ENCODE data around the gene COMMD2. TPM values are rescaled to one million over a fixed set of nuclear protein-coding genes. Genes with fewer than 3 reads are reported as not detected.
A peak's percentile ranks its signal among the peaks of the same experiment; 100 is the strongest.

COMMD2 gene
- total and polyA plus RNA-seq, 2 donors = 13.7 to 59.2 TPM

- 64% methylated on average over 1 of the region's 1 CpG for WGBS
- no peak overlapping the region for H3K4me3 ChIP-seq (ENCODE audit: low read depth, low read length)
- no peak for DNase-seq (ENCODE audit: extremely low spot score)
Observed at GRCh38 chr3:149776170-149776569, 23.9 kb upstream of the COMMD2 start.

GRCh38 chr3:149772861-149773260, 20.6 kb upstream of the COMMD2 start:
- no peak overlapping the region for H3K27ac ChIP-seq (ENCODE audit: low read depth)
- H3K4me1 ChIP-seq (ENCODE audit: insufficient read depth) = no peaks in the 10 kb centered on the region
- no peak overlapping the region for H3K4me3 ChIP-seq (ENCODE audit: low read depth, low read length)
- no peaks in the 10 kb centered on the region for H3K36me3 ChIP-seq (ENCODE audit: insufficient read depth)
- 90% methylated on average over 2 of the region's 2 CpGs for WGBS
- no peak for DNase-seq (ENCODE audit: extremely low spot score)

More at GRCh38 chr3:149776170-149776569, 23.9 kb upstream of the COMMD2 start:
- Histone ChIP-seq H3K4me1 (ENCODE audit: insufficient read depth) (no peaks in the 10 kb centered on the region), H3K27ac (ENCODE audit: low read depth) (no peak overlapping the region), H3K36me3 (ENCODE audit: insufficient read depth) (no peaks in the 10 kb centered on the region)

GRCh38 chr3:149771652-149772271, 19.5 kb upstream of the COMMD2 start:
- Histone ChIP-seq H3K4me3 (ENCODE audit: low read depth, low read length) (no peak overlapping the region), H3K4me1 (ENCODE audit: insufficient read depth) (no peaks in the 10 kb centered on the region), H3K36me3 (ENCODE audit: insufficient read depth) (no peaks in the 10 kb centered on the region), H3K27ac (ENCODE audit: low read depth) (no peak overlapping the region)
- 55% methylated on average over 8 of the region's 8 CpGs for WGBS
- no peak for DNase-seq (ENCODE audit: extremely low spot score)

- 92% methylated on average over 2 of the region's 2 CpGs for WGBS
- H3K36me3 ChIP-seq (ENCODE audit: insufficient read depth) = no peaks in the 10 kb centered on the region
- DNase-seq (ENCODE audit: extremely low spot score) = no peak
- H3K27ac ChIP-seq (ENCODE audit: low read depth) = no peak overlapping the region
- no peak overlapping the region for H3K4me3 ChIP-seq (ENCODE audit: low read depth, low read length)
- H3K4me1 ChIP-seq (ENCODE audit: insufficient read depth) = no peaks in the 10 kb centered on the region
Observed at GRCh38 chr3:149770246-149770645, 18.0 kb upstream of the COMMD2 start.

- H3K4me3 ChIP-seq (ENCODE audit: low read depth, low read length) = no peak overlapping the region
- no peaks in the 10 kb centered on the region for H3K36me3 ChIP-seq (ENCODE audit: insufficient read depth)
- H3K27ac ChIP-seq (ENCODE audit: low read depth) = no peak overlapping the region
- WGBS = 92% methylated on average over 6 of the region's 6 CpGs
- no peak for DNase-seq (ENCODE audit: extremely low spot score)
- no peaks in the 10 kb centered on the region for H3K4me1 ChIP-seq (ENCODE audit: insufficient read depth)
Observed at GRCh38 chr3:149768704-149769103, 16.4 kb upstream of the COMMD2 start.

GRCh38 chr3:149767720-149768119, 15.4 kb upstream of the COMMD2 start:
- DNase-seq (ENCODE audit: extremely low spot score) = no peak
- Histone ChIP-seq H3K36me3 (ENCODE audit: insufficient read depth) (no peaks in the 10 kb centered on the region), H3K4me1 (ENCODE audit: insufficient read depth) (no peaks in the 10 kb centered on the region), H3K4me3 (ENCODE audit: low read depth, low read length) (no peak overlapping the region), H3K27ac (ENCODE audit: low read depth) (no peak overlapping the region)
- 88% methylated on average over 6 of the region's 6 CpGs for WGBS

GRCh38 chr3:149765762-149766334, 13.6 kb upstream of the COMMD2 start:
- no peak overlapping the region for H3K4me3 ChIP-seq (ENCODE audit: low read depth, low read length)
- no peak overlapping the region for H3K27ac ChIP-seq (ENCODE audit: low read depth)
- no peaks in the 10 kb centered on the region for H3K36me3 ChIP-seq (ENCODE audit: insufficient read depth)
- no peaks in the 10 kb centered on the region for H3K4me1 ChIP-seq (ENCODE audit: insufficient read depth)
- WGBS = 51% methylated on average over 2 of the region's 2 CpGs
- DNase-seq (ENCODE audit: extremely low spot score) = no peak

- H3K36me3 ChIP-seq (ENCODE audit: insufficient read depth) = no peaks in the 10 kb centered on the region
- no peak overlapping the region for H3K4me3 ChIP-seq (ENCODE audit: low read depth, low read length)
- no peak overlapping the region for H3K27ac ChIP-seq (ENCODE audit: low read depth)
- WGBS = 65% methylated on average over 1 of the region's 1 CpG
- H3K4me1 ChIP-seq (ENCODE audit: insufficient read depth) = no peaks in the 10 kb centered on the region
- no peak for DNase-seq (ENCODE audit: extremely low spot score)
Observed at GRCh38 chr3:149764302-149764701, 12.0 kb upstream of the COMMD2 start.

- Histone ChIP-seq H3K4me1 (ENCODE audit: insufficient read depth) (no peaks in the 10 kb centered on the region), H3K4me3 (ENCODE audit: low read depth, low read length) (no peak overlapping the region), H3K36me3 (ENCODE audit: insufficient read depth) (no peaks in the 10 kb centered on the region), H3K27ac (ENCODE audit: low read depth) (no peak overlapping the region)
- WGBS = 69% methylated on average over 3 of the region's 3 CpGs
- DNase-seq (ENCODE audit: extremely low spot score) = no peak
Observed at GRCh38 chr3:149763565-149764195, 11.4 kb upstream of the COMMD2 start.

- DNase-seq (ENCODE audit: extremely low spot score) = no peak
- no peak overlapping the region for H3K4me3 ChIP-seq (ENCODE audit: low read depth, low read length)
- H3K4me1 ChIP-seq (ENCODE audit: insufficient read depth) = peaks cover 2% of the 10 kb centered on the region
- no peaks in the 10 kb centered on the region for H3K36me3 ChIP-seq (ENCODE audit: insufficient read depth)
- H3K27ac ChIP-seq (ENCODE audit: low read depth) = no peak overlapping the region
Observed at GRCh38 chr3:149753717-149754116, 1.4 kb upstream of the COMMD2 start.

GRCh38 chr3:149752788-149753136, 473 bp upstream of the COMMD2 start:
- Histone ChIP-seq H3K4me3 (ENCODE audit: low read depth, low read length) (peak overlapping the region; percentile 77), H3K4me1 (ENCODE audit: insufficient read depth) (peaks cover 2% of the 10 kb centered on the region), H3K36me3 (ENCODE audit: insufficient read depth) (peaks cover 7% of the 10 kb centered on the region), H3K27ac (ENCODE audit: low read depth) (no peak overlapping the region)
- no peak for DNase-seq (ENCODE audit: extremely low spot score)

GRCh38 chr3:149751551-149751950, 738 bp downstream of the COMMD2 start:
- H3K27ac ChIP-seq (ENCODE audit: low read depth) = no peak overlapping the region
- no peak for DNase-seq (ENCODE audit: extremely low spot score)
- peaks cover 7% of the 10 kb centered on the region for H3K36me3 ChIP-seq (ENCODE audit: insufficient read depth)
- peaks cover 2% of the 10 kb centered on the region for H3K4me1 ChIP-seq (ENCODE audit: insufficient read depth)
- WGBS = 11% methylated on average over 4 of the region's 4 CpGs
- H3K4me3 ChIP-seq (ENCODE audit: low read depth, low read length) = peak overlapping the region; percentile 77

GRCh38 chr3:149744606-149745005, 7.7 kb downstream of the COMMD2 start:
- Histone ChIP-seq H3K36me3 (ENCODE audit: insufficient read depth) (peaks cover 7% of the 10 kb centered on the region), H3K4me1 (ENCODE audit: insufficient read depth) (no peaks in the 10 kb centered on the region), H3K4me3 (ENCODE audit: low read depth, low read length) (no peak overlapping the region), H3K27ac (ENCODE audit: low read depth) (no peak overlapping the region)
- WGBS = 97% methylated on average over 3 of the region's 3 CpGs
- DNase-seq (ENCODE audit: extremely low spot score) = no peak

GRCh38 chr3:149744151-149744550, 8.1 kb downstream of the COMMD2 start:
- no peak for DNase-seq (ENCODE audit: extremely low spot score)
- no peak overlapping the region for H3K4me3 ChIP-seq (ENCODE audit: low read depth, low read length)
- H3K4me1 ChIP-seq (ENCODE audit: insufficient read depth) = no peaks in the 10 kb centered on the region
- H3K36me3 ChIP-seq (ENCODE audit: insufficient read depth) = peaks cover 7% of the 10 kb centered on the region
- H3K27ac ChIP-seq (ENCODE audit: low read depth) = no peak overlapping the region
